Vagina (tissue), 2 donors: Measurements from ENCODE around the gene OOEP.

Experiments used
- CTCF ChIP-seq, 3 experiments: fragments of 450-650 bp in 2 of 3; fragments of 200-600 bp in 1 of 3; sonication (generic) in 1 of 3; IDR thresholded peaks; one replicate each; pipeline ENCODE4 v1.5.1; 2017 to 2019; ENCODE audit warnings: antibody characterized with exemption in 3 of 3, mild to moderate bottlenecking in 2 of 3, moderate library complexity in 2 of 3
- POLR2A ChIP-seq, 2 donors: fragments of 450-650 bp; IDR thresholded peaks; one replicate each; pipeline ENCODE4 v1.6.1; 2017; ENCODE audit warnings: antibody characterized with exemption in 2 of 2, mild to moderate bottlenecking in 2 of 2, moderate library complexity in 2 of 2
- POLR2AphosphoS5 ChIP-seq, 2 donors: sonication (generic); formaldehyde crosslinking; IDR thresholded peaks; one replicate each; pipeline ENCODE4 v1.9.0; 2017; ENCODE audit warnings: antibody characterized with exemption in 2 of 2, mild to moderate bottlenecking in 2 of 2, low read depth in 1 of 2; ENCODE audit not compliant: insufficient read depth in 1 of 2

GRCh38 chr6:73400656-73401055, 31.0 kb upstream of the OOEP start:
- TF ChIP-seq CTCF (IDR thresholded peaks at IDR 0.05) (no peak), POLR2AphosphoS5 (IDR thresholded peaks at IDR 0.05; ENCODE audit: insufficient read depth in 1 of 2, low read depth in 1 of 2) (no peak), POLR2A (IDR thresholded peaks at IDR 0.05) (no peak)
